NCI-H128 (cell line): ENCODE measurements around the gene C10orf120.

Experiments
- DNase-seq: peaks from one replicate; lab custom pipeline; 2025; ENCODE audit not compliant: unreplicated experiment; lab: John Stamatoyannopoulos, UW

Gene C10orf120

GRCh38 chr10:122662231-122662630, 37.4 kb downstream of the C10orf120 start:
- no peak for DNase-seq

- no peak for DNase-seq
Observed at GRCh38 chr10:122660696-122661095, 39.0 kb downstream of the C10orf120 start.

- DNase-seq, result no peak
Observed at GRCh38 chr10:122659651-122660050, 40.0 kb downstream of the C10orf120 start.

GRCh38 chr10:122659126-122659525, 40.5 kb downstream of the C10orf120 start:
- DNase-seq, result no peak

- no peak for DNase-seq
Observed at GRCh38 chr10:122658356-122659049, 41.1 kb downstream of the C10orf120 start.

GRCh38 chr10:122657729-122658128, 41.9 kb downstream of the C10orf120 start:
- no peak for DNase-seq

- DNase-seq, result no peak
Observed at GRCh38 chr10:122657255-122657654, 42.4 kb downstream of the C10orf120 start.

GRCh38 chr10:122656741-122657140, 42.9 kb downstream of the C10orf120 start:
- DNase-seq, result no peak

GRCh38 chr10:122656308-122656705, 43.3 kb downstream of the C10orf120 start:
- no peak for DNase-seq

GRCh38 chr10:122655524-122656307, 43.9 kb downstream of the C10orf120 start:
- DNase-seq, result no peak

GRCh38 chr10:122650331-122650730, 49.3 kb downstream of the C10orf120 start:
- DNase-seq, result no peak

- DNase-seq, result no peak
Observed at GRCh38 chr10:122649903-122650302, 49.7 kb downstream of the C10orf120 start.

- no peak for DNase-seq
Observed at GRCh38 chr10:122648599-122649428, 50.8 kb downstream of the C10orf120 start.
